AML-193 (cell line): ENCODE results near the gene MUC5B.
"Not testable (repeated sequence)": the region's sequence is repeated elsewhere in the genome, so short reads cannot be mapped to it uniquely, and the experiment has no call there.

Experiments
- DNase-seq, 2 experiments: peaks; one replicate each; lab custom pipeline; 2025; lab: John Stamatoyannopoulos, UW

The MUC5B gene, protein sequence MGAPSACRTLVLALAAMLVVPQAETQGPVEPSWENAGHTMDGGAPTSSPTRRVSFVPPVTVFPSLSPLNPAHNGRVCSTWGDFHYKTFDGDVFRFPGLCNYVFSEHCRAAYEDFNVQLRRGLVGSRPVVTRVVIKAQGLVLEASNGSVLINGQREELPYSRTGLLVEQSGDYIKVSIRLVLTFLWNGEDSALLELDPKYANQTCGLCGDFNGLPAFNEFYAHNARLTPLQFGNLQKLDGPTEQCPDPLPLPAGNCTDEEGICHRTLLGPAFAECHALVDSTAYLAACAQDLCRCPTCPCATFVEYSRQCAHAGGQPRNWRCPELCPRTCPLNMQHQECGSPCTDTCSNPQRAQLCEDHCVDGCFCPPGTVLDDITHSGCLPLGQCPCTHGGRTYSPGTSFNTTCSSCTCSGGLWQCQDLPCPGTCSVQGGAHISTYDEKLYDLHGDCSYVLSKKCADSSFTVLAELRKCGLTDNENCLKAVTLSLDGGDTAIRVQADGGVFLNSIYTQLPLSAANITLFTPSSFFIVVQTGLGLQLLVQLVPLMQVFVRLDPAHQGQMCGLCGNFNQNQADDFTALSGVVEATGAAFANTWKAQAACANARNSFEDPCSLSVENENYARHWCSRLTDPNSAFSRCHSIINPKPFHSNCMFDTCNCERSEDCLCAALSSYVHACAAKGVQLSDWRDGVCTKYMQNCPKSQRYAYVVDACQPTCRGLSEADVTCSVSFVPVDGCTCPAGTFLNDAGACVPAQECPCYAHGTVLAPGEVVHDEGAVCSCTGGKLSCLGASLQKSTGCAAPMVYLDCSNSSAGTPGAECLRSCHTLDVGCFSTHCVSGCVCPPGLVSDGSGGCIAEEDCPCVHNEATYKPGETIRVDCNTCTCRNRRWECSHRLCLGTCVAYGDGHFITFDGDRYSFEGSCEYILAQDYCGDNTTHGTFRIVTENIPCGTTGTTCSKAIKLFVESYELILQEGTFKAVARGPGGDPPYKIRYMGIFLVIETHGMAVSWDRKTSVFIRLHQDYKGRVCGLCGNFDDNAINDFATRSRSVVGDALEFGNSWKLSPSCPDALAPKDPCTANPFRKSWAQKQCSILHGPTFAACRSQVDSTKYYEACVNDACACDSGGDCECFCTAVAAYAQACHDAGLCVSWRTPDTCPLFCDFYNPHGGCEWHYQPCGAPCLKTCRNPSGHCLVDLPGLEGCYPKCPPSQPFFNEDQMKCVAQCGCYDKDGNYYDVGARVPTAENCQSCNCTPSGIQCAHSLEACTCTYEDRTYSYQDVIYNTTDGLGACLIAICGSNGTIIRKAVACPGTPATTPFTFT (N-terminal part only)

GRCh38 chr11:1222491-1223345, at the start of gene MUC5B:
TSS of gene MUC5B (plus strand) at chr11:1223066. CDS start at chr11:1223124, 58 bp downstream.
- DNase-seq: no peak

GRCh38 chr11:1173396-1173795, 49.5 kb upstream of the MUC5B start:
- DNase-seq: not testable (repeated sequence)

DNA sequence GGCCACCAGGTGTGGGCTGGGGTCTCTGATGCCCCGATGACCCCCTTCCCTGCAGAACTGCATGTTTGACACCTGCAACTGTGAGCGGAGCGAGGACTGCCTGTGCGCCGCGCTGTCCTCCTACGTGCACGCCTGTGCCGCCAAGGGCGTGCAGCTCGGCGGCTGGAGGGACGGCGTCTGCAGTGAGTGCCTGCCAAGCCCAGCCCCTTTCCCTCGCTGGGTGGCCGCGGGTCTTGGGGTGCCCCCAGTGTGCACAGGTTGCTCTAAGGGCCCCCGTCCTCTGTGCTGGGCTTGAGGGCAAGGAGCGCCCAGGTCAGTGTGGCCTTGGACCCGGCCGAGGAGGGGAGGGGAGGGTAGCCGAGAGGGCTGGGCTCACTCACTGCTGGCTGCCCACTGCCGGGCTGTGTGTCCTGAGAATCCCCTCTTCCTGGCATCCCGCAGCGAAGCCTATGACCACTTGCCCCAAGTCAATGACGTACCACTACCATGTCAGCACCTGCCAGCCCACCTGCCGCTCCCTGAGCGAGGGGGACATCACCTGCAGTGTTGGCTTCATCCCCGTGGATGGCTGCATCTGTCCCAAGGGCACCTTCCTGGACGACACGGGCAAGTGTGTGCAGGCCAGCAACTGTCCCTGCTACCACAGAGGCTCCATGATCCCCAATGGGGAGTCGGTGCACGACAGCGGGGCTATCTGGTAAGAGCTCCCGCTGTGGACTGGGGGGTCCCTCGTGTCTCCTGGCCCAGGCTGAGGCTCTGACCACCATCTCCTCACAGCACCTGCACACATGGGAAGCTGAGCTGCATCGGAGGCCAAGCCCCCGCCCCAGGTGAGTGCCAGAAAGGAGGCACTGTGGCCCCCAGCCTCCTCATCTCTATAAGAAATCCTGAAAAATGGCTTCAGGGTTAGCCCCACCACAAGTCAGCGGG, 48.2 kb upstream of the MUC5B start:
- no peak for DNase-seq

- DNase-seq: no peak
Measured at GRCh38 chr11:1175461-1176223, 47.2 kb upstream of the MUC5B start.

DNA sequence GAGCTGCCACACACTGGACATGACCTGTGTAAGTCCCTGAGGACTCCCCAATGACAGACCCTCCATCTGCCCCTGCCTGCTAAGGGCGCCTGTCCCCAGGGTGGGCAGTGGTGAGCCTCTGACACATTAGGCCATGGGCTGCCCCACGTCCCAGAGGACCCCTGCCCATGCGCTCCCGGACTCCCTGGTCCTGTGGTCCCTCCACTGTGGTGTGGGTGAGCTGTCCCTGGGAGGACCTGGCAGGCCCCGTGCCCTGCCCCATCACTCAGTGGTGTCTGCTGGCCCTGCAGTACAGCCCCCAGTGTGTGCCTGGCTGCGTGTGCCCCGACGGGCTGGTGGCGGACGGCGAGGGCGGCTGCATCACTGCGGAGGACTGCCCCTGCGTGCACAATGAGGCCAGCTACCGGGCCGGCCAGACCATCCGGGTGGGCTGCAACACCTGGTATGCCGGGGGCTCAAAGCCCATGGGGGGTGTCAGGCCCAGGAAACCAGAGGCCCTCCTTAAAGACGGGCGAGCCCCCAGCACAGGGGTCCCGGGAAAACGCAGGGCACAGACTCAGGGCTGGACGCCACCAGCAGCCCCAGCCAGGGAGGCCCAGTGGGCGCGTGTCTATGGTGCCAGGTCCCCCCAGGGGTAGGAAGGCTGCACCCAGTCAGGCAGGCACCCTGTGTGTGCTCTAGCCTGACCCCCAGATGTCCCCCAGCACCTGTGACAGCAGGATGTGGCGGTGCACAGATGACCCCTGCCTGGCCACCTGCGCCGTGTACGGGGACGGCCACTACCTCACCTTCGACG, 46.4 kb upstream of the MUC5B start:
- no peak for DNase-seq

GRCh38 chr11:1177020-1177770, 45.7 kb upstream of the MUC5B start:
- DNase-seq: no peak

DNA sequence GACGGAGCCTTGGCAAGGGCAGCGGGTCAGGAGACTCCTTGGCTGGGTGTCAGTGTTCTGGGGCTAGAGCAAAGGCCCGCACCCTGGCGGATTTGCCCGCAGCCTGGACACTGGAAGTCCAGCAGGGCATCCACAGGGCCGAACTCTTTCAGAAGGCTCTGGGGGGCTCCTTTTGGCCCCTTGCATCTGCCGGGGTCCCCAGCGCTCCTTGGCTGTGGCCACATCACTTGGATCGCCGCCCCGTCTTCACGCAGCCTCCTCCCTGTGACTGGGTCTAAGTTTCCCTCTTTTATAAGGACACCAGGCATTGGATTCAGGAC, 45.1 kb upstream of the MUC5B start:
- DNase-seq: no peak

- DNase-seq: no peak
Measured at GRCh38 chr11:1178201-1178885, 44.5 kb upstream of the MUC5B start.

GRCh38 chr11:1178906-1179305, 44.0 kb upstream of the MUC5B start:
- DNase-seq: no peak

DNA sequence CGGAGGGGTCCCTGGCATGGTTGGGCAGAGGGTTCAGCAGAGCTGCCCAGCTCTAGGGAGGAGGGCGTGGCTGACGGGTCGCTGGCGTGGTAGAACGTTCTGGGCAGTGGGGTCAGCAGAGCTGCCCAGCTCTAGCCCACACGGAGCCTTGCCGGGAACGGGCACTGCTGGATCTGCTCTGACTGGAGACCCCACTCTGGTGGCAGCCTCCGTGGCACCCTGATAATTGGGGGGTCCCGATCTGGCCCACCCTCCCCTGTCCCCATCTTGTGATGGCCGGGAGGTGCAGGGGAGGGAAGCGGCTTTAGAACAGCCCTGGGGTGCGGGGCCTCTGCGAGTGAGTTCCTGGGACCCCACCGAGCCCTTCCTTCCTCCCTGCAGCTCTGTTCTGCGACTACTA, 43.2 kb upstream of the MUC5B start:
- DNase-seq: no peak

DNA sequence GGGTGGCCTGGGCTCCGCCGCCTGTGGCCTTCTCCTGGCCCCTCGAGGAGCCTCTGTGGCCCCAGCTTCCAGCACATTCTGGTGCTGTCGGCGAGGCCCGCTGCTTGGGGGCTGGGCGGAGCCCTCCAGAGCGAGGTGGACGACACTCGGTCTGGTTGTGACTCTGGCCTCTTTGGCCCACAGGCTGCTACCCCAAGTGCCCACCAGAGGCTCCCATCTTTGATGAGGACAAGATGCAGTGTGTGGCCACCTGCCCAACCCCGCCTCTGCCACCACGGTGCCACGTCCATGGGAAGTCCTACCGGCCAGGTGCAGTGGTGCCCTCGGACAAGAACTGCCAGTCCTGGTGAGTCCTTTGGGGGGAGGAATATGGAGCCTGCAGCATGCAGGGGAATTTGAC, 42.7 kb upstream of the MUC5B start:
- no peak for DNase-seq

DNA sequence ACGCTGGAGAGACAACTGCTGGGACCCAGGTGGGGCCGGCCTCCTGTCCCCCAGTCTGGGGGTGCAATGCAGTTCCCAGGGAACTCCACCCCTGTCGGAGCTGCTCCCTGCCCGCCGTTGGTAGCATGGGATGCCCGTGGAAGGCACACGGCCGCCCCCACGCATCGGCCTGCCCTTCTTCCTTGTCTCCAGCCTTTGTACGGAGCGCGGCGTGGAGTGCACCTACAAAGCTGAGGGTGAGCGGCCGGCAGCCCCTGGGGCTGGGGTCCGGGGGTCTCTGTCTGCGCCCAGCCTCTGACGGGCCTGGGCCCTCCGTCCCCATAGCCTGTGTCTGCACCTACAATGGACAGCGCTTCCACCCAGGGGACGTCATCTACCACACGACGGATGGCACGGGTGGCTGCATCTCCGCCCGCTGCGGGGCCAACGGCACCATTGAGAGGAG, 41.9 kb upstream of the MUC5B start:
- DNase-seq: no peak

DNA sequence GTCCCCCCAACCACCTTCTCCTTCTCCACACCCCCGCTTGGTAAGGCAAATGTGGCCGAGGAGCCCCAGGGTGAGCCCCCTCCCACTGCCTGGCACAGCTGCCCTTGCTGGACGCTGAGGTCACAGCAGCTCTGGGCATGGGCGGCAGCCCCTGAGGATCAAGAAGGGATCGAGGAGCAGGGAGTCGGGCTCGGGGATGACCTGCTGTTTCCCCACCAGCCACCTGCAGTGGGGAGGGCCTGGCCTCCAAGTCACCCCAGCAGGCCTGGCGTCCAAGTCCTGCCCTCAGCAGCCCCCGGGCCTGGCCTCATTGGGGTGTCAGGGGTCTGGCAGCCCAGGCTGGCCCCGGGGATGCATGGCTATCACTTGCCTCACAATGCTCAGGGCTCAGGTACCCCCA, 41.4 kb upstream of the MUC5B start:
- no peak for DNase-seq

GRCh38 chr11:1181853-1182535, 40.9 kb upstream of the MUC5B start:
- DNase-seq: no peak

- not testable (repeated sequence) for DNase-seq
Measured at GRCh38 chr11:1184139-1184538, 38.7 kb upstream of the MUC5B start.

DNA sequence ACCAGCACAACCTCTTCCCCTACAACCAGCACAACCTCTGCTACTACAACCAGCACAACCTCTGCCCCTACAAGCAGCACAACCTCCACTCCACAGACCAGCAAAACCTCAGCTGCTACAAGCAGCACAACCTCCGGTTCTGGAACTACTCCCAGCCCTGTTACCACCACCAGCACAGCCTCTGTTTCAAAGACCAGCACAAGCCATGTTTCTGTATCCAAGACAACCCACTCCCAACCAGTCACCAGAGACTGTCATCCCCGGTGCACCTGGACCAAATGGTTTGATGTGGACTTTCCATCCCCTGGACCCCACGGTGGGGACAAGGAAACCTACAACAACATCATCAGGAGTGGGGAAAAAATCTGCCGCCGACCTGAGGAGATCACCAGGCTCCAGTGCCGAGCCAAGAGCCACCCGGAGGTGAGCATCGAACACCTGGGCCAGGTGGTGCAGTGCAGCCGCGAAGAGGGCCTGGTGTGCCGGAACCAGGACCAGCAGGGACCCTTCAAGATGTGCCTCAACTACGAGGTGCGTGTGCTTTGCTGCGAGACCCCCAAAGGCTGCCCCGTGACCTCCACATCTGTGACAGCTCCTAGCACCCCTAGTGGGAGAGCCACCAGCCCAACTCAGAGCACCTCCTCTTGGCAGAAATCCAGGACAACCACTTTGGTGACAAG, 34.3 kb upstream of the MUC5B start:
- not testable (repeated sequence) for DNase-seq
